ENCODE measurements around the gene PRELP.
"Not testable (repeated sequence)": the region's sequence is repeated elsewhere in the genome, so short reads cannot be mapped to it uniquely, and the experiment has no call there.

The PRELP gene

GRCh38 chr1:203462878-203463277 is 12.7 kb upstream of the PRELP start:
- H3K4me1 Mint-ChIP-seq = peaks cover 26 to 52% of the 10 kb centered on the region in 2 donors
- no peak overlapping the region for H3K27ac Mint-ChIP-seq
- H3K9me3 Mint-ChIP-seq = peaks cover 3 to 4% of the 10 kb centered on the region in 2 donors
- no peak overlapping the region for H3K4me3 Mint-ChIP-seq
- H3K27me3 Mint-ChIP-seq = peaks cover 4 to 12% of the 10 kb centered on the region in 2 donors
- H3K36me3 Mint-ChIP-seq = no peaks in the 10 kb centered on the region
- DNase-seq (no peak), ATAC-seq (replicated peaks) (no peak)

- no peak overlapping the region for H3K4me3 Mint-ChIP-seq
- H3K9me3 Mint-ChIP-seq = peaks cover 3 to 4% of the 10 kb centered on the region in 2 donors
- peaks cover 26 to 52% of the 10 kb centered on the region in 2 donors for H3K4me1 Mint-ChIP-seq
- peak in 1 of 2 donors; percentile 35 for ATAC-seq (replicated peaks)
- H3K36me3 Mint-ChIP-seq = no peaks in the 10 kb centered on the region
- H3K27ac Mint-ChIP-seq = no peak overlapping the region
- DNase-seq = no peak
- H3K27me3 Mint-ChIP-seq = peaks cover 5 to 15% of the 10 kb centered on the region in 2 donors
Measured at GRCh38 chr1:203463469-203464062, 12.0 kb upstream of the PRELP start.

- peaks cover 5 to 17% of the 10 kb centered on the region in 2 donors for H3K27me3 Mint-ChIP-seq
- H3K4me1 Mint-ChIP-seq = peaks cover 24 to 46% of the 10 kb centered on the region in 2 donors
- H3K9me3 Mint-ChIP-seq = peaks cover 3 to 4% of the 10 kb centered on the region in 2 donors
- ATAC-seq (replicated peaks) (no peak), DNase-seq (no peak)
- H3K36me3 Mint-ChIP-seq = no peaks in the 10 kb centered on the region
- H3K4me3 Mint-ChIP-seq = no peak overlapping the region
- H3K27ac Mint-ChIP-seq = no peak overlapping the region
Measured at GRCh38 chr1:203464226-203464625, 11.4 kb upstream of the PRELP start.

- H3K4me1 Mint-ChIP-seq = peaks cover 22 to 43% of the 10 kb centered on the region in 2 donors
- H3K9me3 Mint-ChIP-seq = peaks cover 3 to 4% of the 10 kb centered on the region in 2 donors
- H3K27me3 Mint-ChIP-seq = peaks cover 5 to 18% of the 10 kb centered on the region in 2 donors
- no peak overlapping the region for H3K4me3 Mint-ChIP-seq
- DNase-seq (no peak), ATAC-seq (replicated peaks) (no peak)
- H3K27ac Mint-ChIP-seq = no peak overlapping the region
- H3K36me3 Mint-ChIP-seq = no peaks in the 10 kb centered on the region
Measured at GRCh38 chr1:203464743-203465142, 10.9 kb upstream of the PRELP start.

- no peak for DNase-seq
- Mint-ChIP-seq H3K27ac (no peak overlapping the region), H3K4me3 (no peak overlapping the region), H3K4me1 (peaks cover 19 to 38% of the 10 kb centered on the region in 2 donors), H3K9me3 (peaks cover 3 to 4% of the 10 kb centered on the region in 2 donors), H3K36me3 (no peaks in the 10 kb centered on the region), H3K27me3 (peaks cover 6 to 24% of the 10 kb centered on the region in 2 donors)
- no peak for ATAC-seq (replicated peaks)
Measured at GRCh38 chr1:203465146-203465798, 10.3 kb upstream of the PRELP start.

- no peak for DNase-seq
- H3K36me3 Mint-ChIP-seq = no peaks in the 10 kb centered on the region
- H3K27ac Mint-ChIP-seq = peak overlapping the region; percentile 33
- peaks cover 1 to 3% of the 10 kb centered on the region in 2 donors for H3K9me3 Mint-ChIP-seq
- no peak for ATAC-seq (replicated peaks)
- H3K4me3 Mint-ChIP-seq = no peak overlapping the region
- peaks cover 16 to 31% of the 10 kb centered on the region in 2 donors for H3K4me1 Mint-ChIP-seq
- H3K27me3 Mint-ChIP-seq = peaks cover 10 to 27% of the 10 kb centered on the region in 2 donors
Measured at GRCh38 chr1:203465948-203466347, 9.7 kb upstream of the PRELP start.

- DNase-seq; H3K4me3 Mint-ChIP-seq; H3K27ac Mint-ChIP-seq; H3K36me3 Mint-ChIP-seq; ATAC-seq (replicated peaks); H3K9me3 Mint-ChIP-seq: not testable (repeated sequence)
- H3K4me1 Mint-ChIP-seq = peaks cover 9 to 20% of the 10 kb centered on the region in 2 donors
- H3K27me3 Mint-ChIP-seq = peaks cover 10 to 27% of the 10 kb centered on the region in 2 donors
Measured at GRCh38 chr1:203466906-203467549, 8.6 kb upstream of the PRELP start.

GRCh38 chr1:203467550-203467921 is 8.1 kb upstream of the PRELP start:
- peaks cover 13 to 30% of the 10 kb centered on the region in 2 donors for H3K27me3 Mint-ChIP-seq
- no peak overlapping the region for H3K4me3 Mint-ChIP-seq
- H3K27ac Mint-ChIP-seq = no peak overlapping the region
- H3K36me3 Mint-ChIP-seq = no peaks in the 10 kb centered on the region
- no peak for DNase-seq
- H3K4me1 Mint-ChIP-seq = peaks cover 7 to 15% of the 10 kb centered on the region in 2 donors
- no peaks in the 10 kb centered on the region for H3K9me3 Mint-ChIP-seq
- no peak for ATAC-seq (replicated peaks)

- H3K36me3 Mint-ChIP-seq = no peaks in the 10 kb centered on the region
- H3K4me1 Mint-ChIP-seq = peaks cover 6 to 12% of the 10 kb centered on the region in 2 donors
- peak overlapping the region; percentile 20 for H3K27ac Mint-ChIP-seq
- no peak for DNase-seq
- H3K9me3 Mint-ChIP-seq = no peaks in the 10 kb centered on the region
- peaks cover 17 to 32% of the 10 kb centered on the region in 2 donors for H3K27me3 Mint-ChIP-seq
- ATAC-seq (replicated peaks) = no peak
- H3K4me3 Mint-ChIP-seq = no peak overlapping the region
Measured at GRCh38 chr1:203468326-203468725, 7.3 kb upstream of the PRELP start.

GRCh38 chr1:203470240-203470639 is 5.4 kb upstream of the PRELP start:
- Mint-ChIP-seq H3K9me3 (no peaks in the 10 kb centered on the region), H3K27ac (peak overlapping the region; percentile 65), H3K4me3 (no peak overlapping the region), H3K27me3 (peaks cover 17 to 32% of the 10 kb centered on the region in 2 donors), H3K36me3 (no peaks in the 10 kb centered on the region), H3K4me1 (peaks cover 5% of the 10 kb centered on the region in 2 donors)
- no peak for ATAC-seq (replicated peaks)
- no peak for DNase-seq

GRCh38 chr1:203471841-203472240 is 3.8 kb upstream of the PRELP start:
- Mint-ChIP-seq H3K4me1 (peaks cover 1 to 2% of the 10 kb centered on the region in 2 donors), H3K36me3 (no peaks in the 10 kb centered on the region), H3K9me3 (no peaks in the 10 kb centered on the region), H3K27ac (no peak overlapping the region), H3K27me3 (peaks cover 25 to 36% of the 10 kb centered on the region in 2 donors), H3K4me3 (no peak overlapping the region)
- DNase-seq (no peak), ATAC-seq (replicated peaks) (no peak)

- Mint-ChIP-seq H3K9me3 (no peaks in the 10 kb centered on the region), H3K36me3 (no peaks in the 10 kb centered on the region), H3K27me3 (peaks cover 20 to 27% of the 10 kb centered on the region in 2 donors), H3K4me3 (no peak overlapping the region), H3K4me1 (peaks cover 9 to 13% of the 10 kb centered on the region in 2 donors), H3K27ac (no peak overlapping the region)
- no peak for DNase-seq
- no peak for ATAC-seq (replicated peaks)
Measured at GRCh38 chr1:203473281-203473680, 2.3 kb upstream of the PRELP start.

GRCh38 chr1:203473781-203474305 is 1.8 kb upstream of the PRELP start:
- Mint-ChIP-seq H3K4me3 (no peak overlapping the region), H3K27ac (no peak overlapping the region), H3K27me3 (peaks cover 20 to 22% of the 10 kb centered on the region in 2 donors), H3K9me3 (no peaks in the 10 kb centered on the region), H3K4me1 (peaks cover 11 to 18% of the 10 kb centered on the region in 2 donors), H3K36me3 (no peaks in the 10 kb centered on the region)
- ATAC-seq (replicated peaks) = no peak
- no peak for DNase-seq

GRCh38 chr1:203476216-203476814 is 709 bp downstream of the PRELP start:
- peaks cover 12 to 15% of the 10 kb centered on the region in 2 donors for H3K27me3 Mint-ChIP-seq
- no peak overlapping the region for H3K4me3 Mint-ChIP-seq
- ATAC-seq (replicated peaks) (no peak), DNase-seq (no peak)
- H3K4me1 Mint-ChIP-seq = peaks cover 17 to 25% of the 10 kb centered on the region in 2 donors
- H3K36me3 Mint-ChIP-seq = no peaks in the 10 kb centered on the region
- H3K27ac Mint-ChIP-seq = no peak overlapping the region
- no peaks in the 10 kb centered on the region for H3K9me3 Mint-ChIP-seq
